OCI-LY1 (cell line): ENCODE data around the gene DYNC2H1.

Experiments
- H2AFZ ChIP-seq: fragments of 200-600 bp; sonication (generic), shearing (Covaris generic); 2 replicates; pipeline ENCODE4 v1.6.0; 2014; ENCODE audit warnings: antibody characterized with exemption, mild to moderate bottlenecking, low read length
- H3F3A ChIP-seq: fragments of 200-600 bp; sonication (generic), shearing (Covaris generic); 2 replicates; pipeline ENCODE4 v1.6.0; 2014; ENCODE audit warnings: mild to moderate bottlenecking, antibody characterized with exemption, low read length, moderate library complexity; ENCODE audit not compliant: insufficient read depth
- H3K27ac ChIP-seq: fragments of 200-600 bp; sonication (generic); 2 replicates; pipeline ENCODE4 v1.5.1; 2014; ENCODE audit warnings: low read length, mixed run types, mild to moderate bottlenecking, low read depth; ENCODE audit not compliant: poor library complexity, severe bottlenecking
- H3K27me3 ChIP-seq: fragments of 200-600 bp; sonication (generic); 2 replicates; pipeline ENCODE4 v1.6.0; 2014; ENCODE audit warnings: antibody characterized with exemption, mild to moderate bottlenecking, low read length, moderate library complexity; ENCODE audit not compliant: insufficient read depth
- H3K36me3 ChIP-seq: fragments of 200-600 bp; sonication (generic); 2 replicates; pipeline ENCODE4 v1.6.1; 2014; ENCODE audit warnings: mild to moderate bottlenecking, antibody characterized with exemption, low read length, moderate library complexity, mixed read lengths; ENCODE audit not compliant: insufficient read depth
- H3K4me1 ChIP-seq: fragments of 200-600 bp; sonication (generic); 2 replicates; pipeline ENCODE4 v1.5.1; 2014; ENCODE audit warnings: mild to moderate bottlenecking, low read length, moderate library complexity; ENCODE audit not compliant: insufficient read depth, severe bottlenecking
- H3K4me2 ChIP-seq: fragments of 200-600 bp; sonication (generic), shearing (Covaris generic); 2 replicates; pipeline ENCODE4 v1.6.1; 2014; ENCODE audit warnings: low read length
- H3K4me3 ChIP-seq: fragments of 200-600 bp; sonication (generic); 2 replicates; pipeline ENCODE4 v1.5.1; 2014; ENCODE audit warnings: low read length, low read depth, mild to moderate bottlenecking, mixed read lengths; ENCODE audit not compliant: poor library complexity, severe bottlenecking
- H3K79me2 ChIP-seq: fragments of 200-600 bp; shearing (Covaris generic); 2 replicates; pipeline ENCODE4 v1.6.1; 2016; ENCODE audit warnings: mixed run types, low read length, mixed read lengths; ENCODE audit not compliant: insufficient read depth
- H3K9ac ChIP-seq: fragments of 200-600 bp; sonication (generic), shearing (Covaris generic); 2 replicates; pipeline ENCODE4 v1.6.1; 2014; ENCODE audit warnings: mild to moderate bottlenecking, low read length, mixed read lengths
- H3K9me2 ChIP-seq: fragments of 200-600 bp; sonication (generic), shearing (Covaris generic); 2 replicates; pipeline ENCODE4 v1.6.1; 2014; ENCODE audit warnings: low read depth, mild to moderate bottlenecking, low read length, mixed read lengths
- H3K9me3 ChIP-seq: fragments of 200-600 bp; shearing (Covaris generic); 2 replicates; pipeline ENCODE4 v1.6.1; 2014; ENCODE audit warnings: low read length, mixed read lengths
- H4K20me1 ChIP-seq: fragments of 200-600 bp; sonication (generic), shearing (Covaris generic); 2 replicates; pipeline ENCODE4 v1.6.0; 2016; ENCODE audit warnings: mild to moderate bottlenecking, low read length; ENCODE audit not compliant: insufficient read depth
- EZH2 ChIP-seq: fragments of 200-600 bp; sonication (generic), shearing (Covaris generic); IDR thresholded peaks from 2 replicates; pipeline ENCODE4 v1.8.0; 2017; ENCODE audit warnings: borderline replicate concordance, mixed run types, mild to moderate bottlenecking, antibody characterized with exemption, low read length, moderate library complexity, mixed read lengths
- TF ChIP-seq, protein P1 (sequence below): fragments of 200-600 bp; sonication (generic), shearing (Covaris generic); IDR thresholded peaks from 2 replicates; pipeline ENCODE4 v1.5.1; 2017; ENCODE audit warnings: mild to moderate bottlenecking, antibody characterized with exemption, low read length, moderate library complexity, mixed read lengths

DYNC2H1 gene, protein sequence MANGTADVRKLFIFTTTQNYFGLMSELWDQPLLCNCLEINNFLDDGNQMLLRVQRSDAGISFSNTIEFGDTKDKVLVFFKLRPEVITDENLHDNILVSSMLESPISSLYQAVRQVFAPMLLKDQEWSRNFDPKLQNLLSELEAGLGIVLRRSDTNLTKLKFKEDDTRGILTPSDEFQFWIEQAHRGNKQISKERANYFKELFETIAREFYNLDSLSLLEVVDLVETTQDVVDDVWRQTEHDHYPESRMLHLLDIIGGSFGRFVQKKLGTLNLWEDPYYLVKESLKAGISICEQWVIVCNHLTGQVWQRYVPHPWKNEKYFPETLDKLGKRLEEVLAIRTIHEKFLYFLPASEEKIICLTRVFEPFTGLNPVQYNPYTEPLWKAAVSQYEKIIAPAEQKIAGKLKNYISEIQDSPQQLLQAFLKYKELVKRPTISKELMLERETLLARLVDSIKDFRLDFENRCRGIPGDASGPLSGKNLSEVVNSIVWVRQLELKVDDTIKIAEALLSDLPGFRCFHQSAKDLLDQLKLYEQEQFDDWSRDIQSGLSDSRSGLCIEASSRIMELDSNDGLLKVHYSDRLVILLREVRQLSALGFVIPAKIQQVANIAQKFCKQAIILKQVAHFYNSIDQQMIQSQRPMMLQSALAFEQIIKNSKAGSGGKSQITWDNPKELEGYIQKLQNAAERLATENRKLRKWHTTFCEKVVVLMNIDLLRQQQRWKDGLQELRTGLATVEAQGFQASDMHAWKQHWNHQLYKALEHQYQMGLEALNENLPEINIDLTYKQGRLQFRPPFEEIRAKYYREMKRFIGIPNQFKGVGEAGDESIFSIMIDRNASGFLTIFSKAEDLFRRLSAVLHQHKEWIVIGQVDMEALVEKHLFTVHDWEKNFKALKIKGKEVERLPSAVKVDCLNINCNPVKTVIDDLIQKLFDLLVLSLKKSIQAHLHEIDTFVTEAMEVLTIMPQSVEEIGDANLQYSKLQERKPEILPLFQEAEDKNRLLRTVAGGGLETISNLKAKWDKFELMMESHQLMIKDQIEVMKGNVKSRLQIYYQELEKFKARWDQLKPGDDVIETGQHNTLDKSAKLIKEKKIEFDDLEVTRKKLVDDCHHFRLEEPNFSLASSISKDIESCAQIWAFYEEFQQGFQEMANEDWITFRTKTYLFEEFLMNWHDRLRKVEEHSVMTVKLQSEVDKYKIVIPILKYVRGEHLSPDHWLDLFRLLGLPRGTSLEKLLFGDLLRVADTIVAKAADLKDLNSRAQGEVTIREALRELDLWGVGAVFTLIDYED (N-terminal part only)

DNA sequence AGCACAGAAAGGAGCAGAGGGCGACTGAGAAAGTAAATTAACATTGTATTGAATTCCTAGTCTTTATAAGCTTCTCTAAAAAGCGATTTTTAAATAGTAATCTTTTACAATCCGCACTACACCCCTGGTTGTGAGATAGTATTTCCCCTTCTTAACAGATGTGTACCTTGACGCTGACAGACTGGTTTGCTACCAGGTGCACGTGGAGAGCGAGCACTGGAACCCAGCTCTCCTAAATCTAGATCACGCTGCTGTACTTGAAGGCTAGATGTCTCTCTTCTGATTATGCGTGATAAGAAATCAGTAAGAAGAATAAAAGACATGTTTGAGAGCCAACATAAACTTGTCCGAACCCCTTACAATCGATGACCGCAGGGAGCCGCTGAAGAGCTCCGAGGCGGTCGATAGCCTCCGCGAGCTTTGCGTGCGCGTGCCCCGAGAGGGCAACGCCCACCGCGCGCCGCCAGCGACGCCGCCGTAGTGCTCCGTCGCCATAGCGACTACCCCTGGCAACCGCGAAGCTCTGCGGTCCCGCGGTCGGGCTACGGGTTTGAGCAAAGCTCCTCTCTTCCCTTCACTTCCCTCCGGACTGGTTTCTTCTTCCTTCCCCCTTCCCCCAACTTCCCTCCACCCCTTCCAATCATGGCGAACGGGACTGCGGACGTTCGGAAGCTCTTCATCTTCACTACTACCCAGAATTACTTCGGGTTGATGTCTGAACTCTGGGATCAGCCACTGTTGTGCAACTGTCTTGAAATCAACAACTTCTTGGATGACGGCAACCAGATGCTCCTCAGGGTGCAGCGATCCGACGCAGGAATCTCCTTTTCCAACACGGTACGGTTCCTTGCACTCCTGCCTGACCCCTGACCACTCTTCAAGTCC, at the start of gene DYNC2H1:
Gene DYNC2H1, plus strand, starts transcription at position 494 of the 885 bp plus-strand sequence. Its CDS starts 149 bp downstream, at position 643.
- Histone ChIP-seq H3F3A (no peaks in the 10 kb centered on the region), H3K4me3 (peak within 1 kb of the TSS; percentile 64), H3K36me3 (no peaks in the 10 kb centered on the region), H3K4me1 (peaks cover 14% of the 10 kb centered on the region), H3K9me2 (no peaks in the 10 kb centered on the region), H4K20me1 (no peaks in the 10 kb centered on the region), H3K9me3 (no peaks in the 10 kb centered on the region), H2AFZ (peak within 1 kb of the TSS; percentile 95), H3K27me3 (peaks cover 4% of the 10 kb centered on the region; the same call in 1 of the 2 replicates), H3K4me2 (peak within 1 kb of the TSS; percentile 87), H3K27ac (no peak within 1 kb of the TSS), H3K9ac (peak within 1 kb of the TSS; percentile 70), H3K79me2 (no peaks in the 10 kb centered on the region)
- TF ChIP-seq, protein P1, sequence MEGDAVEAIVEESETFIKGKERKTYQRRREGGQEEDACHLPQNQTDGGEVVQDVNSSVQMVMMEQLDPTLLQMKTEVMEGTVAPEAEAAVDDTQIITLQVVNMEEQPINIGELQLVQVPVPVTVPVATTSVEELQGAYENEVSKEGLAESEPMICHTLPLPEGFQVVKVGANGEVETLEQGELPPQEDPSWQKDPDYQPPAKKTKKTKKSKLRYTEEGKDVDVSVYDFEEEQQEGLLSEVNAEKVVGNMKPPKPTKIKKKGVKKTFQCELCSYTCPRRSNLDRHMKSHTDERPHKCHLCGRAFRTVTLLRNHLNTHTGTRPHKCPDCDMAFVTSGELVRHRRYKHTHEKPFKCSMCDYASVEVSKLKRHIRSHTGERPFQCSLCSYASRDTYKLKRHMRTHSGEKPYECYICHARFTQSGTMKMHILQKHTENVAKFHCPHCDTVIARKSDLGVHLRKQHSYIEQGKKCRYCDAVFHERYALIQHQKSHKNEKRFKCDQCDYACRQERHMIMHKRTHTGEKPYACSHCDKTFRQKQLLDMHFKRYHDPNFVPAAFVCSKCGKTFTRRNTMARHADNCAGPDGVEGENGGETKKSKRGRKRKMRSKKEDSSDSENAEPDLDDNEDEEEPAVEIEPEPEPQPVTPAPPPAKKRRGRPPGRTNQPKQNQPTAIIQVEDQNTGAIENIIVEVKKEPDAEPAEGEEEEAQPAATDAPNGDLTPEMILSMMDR = peak; percentile 67
- TF ChIP-seq EZH2 = no peak

DNA sequence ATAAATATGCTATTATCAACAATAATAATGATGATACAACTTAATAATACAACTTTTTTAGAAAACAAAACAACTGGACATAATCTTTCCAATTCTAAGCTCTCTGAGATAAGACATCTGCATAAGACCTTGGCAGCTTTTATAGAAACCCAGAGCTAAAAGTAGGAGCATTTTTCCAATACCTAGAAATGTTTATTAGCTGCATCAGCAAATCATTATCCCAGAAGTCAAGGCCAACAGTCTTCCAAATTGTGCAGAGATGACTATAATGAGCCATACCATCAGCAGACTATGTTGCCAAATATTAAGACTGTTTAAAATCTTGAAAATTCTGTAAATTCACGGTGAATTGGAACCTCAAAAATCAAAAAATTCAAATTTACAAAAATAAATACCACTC, 47.6 kb upstream of the DYNC2H1 start:
- no peak overlapping the region for H3K4me3 ChIP-seq
- no peak overlapping the region for H3K9ac ChIP-seq
- H2AFZ ChIP-seq = no peak overlapping the region
- H3K4me1 ChIP-seq = no peaks in the 10 kb centered on the region
- H3K9me2 ChIP-seq = no peaks in the 10 kb centered on the region
- no peaks in the 10 kb centered on the region for H3K9me3 ChIP-seq
- no peak overlapping the region for H3K27ac ChIP-seq
- H3F3A ChIP-seq = 0 out of 2 replicates have a peak, but pooled peaks cover 4% of the 10 kb centered on the region
- H3K27me3 ChIP-seq = no peaks in the 10 kb centered on the region
- H3K36me3 ChIP-seq = peaks cover 72% of the 10 kb centered on the region
- no peaks in the 10 kb centered on the region for H3K79me2 ChIP-seq
- H3K4me2 ChIP-seq = no peak overlapping the region
- no peaks in the 10 kb centered on the region for H4K20me1 ChIP-seq
- TF ChIP-seq EZH2 = no peak
- TF ChIP-seq, protein P1 = no peak
